Loucy (cell line): ENCODE results near the gene G6PC1.
A peak's percentile ranks its signal among the peaks of the same experiment; 100 is the strongest.

Experiments
- H2AFZ ChIP-seq: fragments of 200-600 bp; sonication (generic); 2 replicates; pipeline ENCODE4 v1.6.0; 2016; ENCODE audit warnings: antibody characterized with exemption, mild to moderate bottlenecking, low read length, moderate library complexity
- H3F3A ChIP-seq: fragments of 200-600 bp; 2 replicates; pipeline ENCODE4 v1.6.0; 2016; ENCODE audit warnings: antibody characterized with exemption, low read depth, mild to moderate bottlenecking
- H3K27me3 ChIP-seq: fragments of 200-600 bp; sonication (generic); 2 replicates; pipeline ENCODE4 v1.6.1; 2014; ENCODE audit warnings: low read length, mild to moderate bottlenecking; ENCODE audit not compliant: insufficient read depth, poor library complexity, severe bottlenecking
- H3K36me3 ChIP-seq: fragments of 200-600 bp; sonication (generic); 2 replicates; pipeline ENCODE4 v1.6.1; 2016; ENCODE audit warnings: low read length; ENCODE audit not compliant: insufficient read depth
- H3K4me1 ChIP-seq: fragments of 200-600 bp; sonication (generic); 2 replicates; pipeline ENCODE4 v1.5.1; 2014; ENCODE audit warnings: low read length, mild to moderate bottlenecking; ENCODE audit not compliant: insufficient read depth, poor library complexity, severe bottlenecking
- H3K4me2 ChIP-seq: fragments of 200-600 bp; sonication (generic); 2 replicates; pipeline ENCODE4 v1.6.0; 2014; ENCODE audit warnings: antibody characterized with exemption, low read length, low read depth, mild to moderate bottlenecking; ENCODE audit not compliant: poor library complexity, severe bottlenecking
- H3K4me3 ChIP-seq: fragments of 200-600 bp; sonication (generic); 2 replicates; pipeline ENCODE4 v1.5.1; 2014; ENCODE audit warnings: low read length, mild to moderate bottlenecking, mixed read lengths; ENCODE audit not compliant: poor library complexity, severe bottlenecking
- H3K79me2 ChIP-seq: fragments of 200-600 bp; sonication (generic); 2 replicates; pipeline ENCODE4 v1.6.1; 2014; ENCODE audit warnings: low read length; ENCODE audit not compliant: insufficient read depth
- H3K9ac ChIP-seq: fragments of 200-600 bp; sonication (generic); 2 replicates; pipeline ENCODE4 v1.6.0; 2014; ENCODE audit warnings: mild to moderate bottlenecking, low read depth, low read length, moderate library complexity; ENCODE audit not compliant: poor library complexity, severe bottlenecking
- H3K9me2 ChIP-seq: fragments of 200-600 bp; sonication (generic); replicated peaks from 2 replicates; pipeline ENCODE4 v1.6.1; 2016; ENCODE audit warnings: low read depth, low read length, mixed read lengths
- H3K9me3 ChIP-seq: fragments of 200-600 bp; sonication (generic); 2 replicates; pipeline ENCODE4 v1.6.1; 2014; ENCODE audit warnings: mild to moderate bottlenecking, antibody characterized with exemption, low read length, low read depth; ENCODE audit not compliant: insufficient read depth
- H4K20me1 ChIP-seq: fragments of 200-600 bp; sonication (generic); 2 replicates; pipeline ENCODE4 v1.6.0; 2014; ENCODE audit warnings: antibody characterized with exemption, low read length, mild to moderate bottlenecking; ENCODE audit not compliant: insufficient read depth, poor library complexity, severe bottlenecking
- CTCF ChIP-seq: fragments of 200-600 bp; sonication (generic); conservative IDR thresholded peaks from 2 replicates; pipeline ENCODE4 v1.5.1; 2014; ENCODE audit warnings: mild to moderate bottlenecking, antibody characterized with exemption, low read length
- EZH2phosphoT487 ChIP-seq: fragments of 200-600 bp; IDR thresholded peaks from 2 replicates; pipeline ENCODE4 v1.6.1; 2018; ENCODE audit warnings: antibody characterized with exemption, mild to moderate bottlenecking, moderate library complexity, borderline replicate concordance

G6PC1 gene

DNA sequence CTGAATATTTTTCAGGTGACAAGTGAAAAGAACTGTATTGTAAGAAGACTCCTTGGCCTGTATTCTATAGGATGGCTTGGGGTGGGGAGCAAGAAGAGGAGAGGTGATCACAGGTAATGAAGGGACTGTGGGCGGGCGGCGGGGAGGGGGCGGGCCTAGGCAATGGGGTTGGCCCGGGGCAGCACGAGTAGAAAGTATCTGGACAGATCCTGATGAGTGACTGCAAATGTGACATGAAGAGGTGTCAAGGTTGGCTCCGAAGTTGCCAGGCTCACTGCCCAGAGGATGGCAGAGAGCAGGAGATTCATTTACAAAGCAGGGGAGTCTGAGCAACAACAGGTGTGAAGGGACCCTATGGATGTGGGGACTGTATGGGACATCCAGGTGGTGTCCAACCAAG, 10.8 kb upstream of the G6PC1 start:
- Histone ChIP-seq H3K4me1 (no peaks in the 10 kb centered on the region), H3K36me3 (no peaks in the 10 kb centered on the region), H3K27me3 (no peaks in the 10 kb centered on the region), H3K4me2 (no peak overlapping the region), H3K9me2 (no peaks in the 10 kb centered on the region), H4K20me1 (no peaks in the 10 kb centered on the region), H2AFZ (no peak overlapping the region), H3F3A (no peaks in the 10 kb centered on the region), H3K4me3 (no peak overlapping the region), H3K9ac (no peak overlapping the region), H3K79me2 (no peaks in the 10 kb centered on the region), H3K9me3 (no peaks in the 10 kb centered on the region)
- TF ChIP-seq EZH2phosphoT487, result no peak
- TF ChIP-seq CTCF, result no peak

DNA sequence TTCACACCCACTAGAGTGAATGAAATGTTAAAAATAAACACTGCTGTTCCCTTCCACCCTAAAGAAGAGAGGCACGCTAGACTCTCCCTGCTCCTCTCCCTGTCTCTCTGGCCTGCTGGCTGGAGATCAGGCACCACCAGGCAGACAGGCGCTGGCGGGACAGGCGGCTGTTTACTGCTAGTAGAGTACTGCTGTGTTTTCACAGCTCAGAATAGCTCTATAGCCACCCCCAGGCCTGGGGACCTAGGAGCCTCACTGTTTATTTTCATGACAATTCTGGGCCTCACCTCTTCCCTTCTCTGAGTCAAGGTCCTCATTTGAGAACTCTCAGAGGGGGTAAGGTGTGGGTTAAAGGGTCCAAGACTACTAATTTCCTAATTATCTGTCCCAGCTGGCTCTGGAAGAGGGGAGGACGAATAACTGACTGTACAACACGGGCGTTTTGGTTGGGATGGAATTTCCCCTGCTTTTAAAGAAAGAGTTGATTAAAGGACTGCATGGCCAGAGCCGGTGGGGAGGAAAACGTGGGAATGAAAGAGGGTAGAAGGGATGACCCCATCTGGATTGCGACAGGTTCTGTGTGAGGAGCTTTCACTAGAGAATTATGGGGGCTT, 9.0 kb upstream of the G6PC1 start:
- Histone ChIP-seq H3K9ac (no peak overlapping the region), H3K79me2 (no peaks in the 10 kb centered on the region), H3K9me3 (no peaks in the 10 kb centered on the region), H3K27me3 (no peaks in the 10 kb centered on the region), H2AFZ (no peak overlapping the region), H3K4me3 (no peak overlapping the region), H3K4me2 (no peak overlapping the region), H3F3A (no peaks in the 10 kb centered on the region), H3K9me2 (no peaks in the 10 kb centered on the region), H3K36me3 (no peaks in the 10 kb centered on the region), H3K4me1 (no peaks in the 10 kb centered on the region), H4K20me1 (no peaks in the 10 kb centered on the region)
- no peak for TF ChIP-seq EZH2phosphoT487
- TF ChIP-seq CTCF, result no peak

- Histone ChIP-seq H3K9ac (no peak overlapping the region), H3K9me2 (no peaks in the 10 kb centered on the region), H3K4me3 (no peak overlapping the region), H3F3A (no peaks in the 10 kb centered on the region), H3K79me2 (no peaks in the 10 kb centered on the region), H3K36me3 (no peaks in the 10 kb centered on the region), H3K4me1 (no peaks in the 10 kb centered on the region), H4K20me1 (no peaks in the 10 kb centered on the region), H3K4me2 (no peak overlapping the region), H2AFZ (peak overlapping the region; percentile 86), H3K27me3 (no peaks in the 10 kb centered on the region), H3K9me3 (no peaks in the 10 kb centered on the region)
- no peak for TF ChIP-seq CTCF
- no peak for TF ChIP-seq EZH2phosphoT487
Measured at GRCh38 chr17:42893359-42893758, 7.2 kb upstream of the G6PC1 start.
